Stimulated activated CD8-positive, alpha-beta memory T cell treated with anti-CD3 and anti-CD28 coated beads, Interleukin-15, amount 100 ng/mL, for 48 hours (primary cell): Measurements from ENCODE around the gene RHBDD1.

Experiments used
- DNase-seq, 2 donors: peaks; one replicate each; pipeline ENCODE4 v3.0.0-alpha.2; 2020; ENCODE audit warnings: low read depth in 2 of 2

Gene RHBDD1

DNA sequence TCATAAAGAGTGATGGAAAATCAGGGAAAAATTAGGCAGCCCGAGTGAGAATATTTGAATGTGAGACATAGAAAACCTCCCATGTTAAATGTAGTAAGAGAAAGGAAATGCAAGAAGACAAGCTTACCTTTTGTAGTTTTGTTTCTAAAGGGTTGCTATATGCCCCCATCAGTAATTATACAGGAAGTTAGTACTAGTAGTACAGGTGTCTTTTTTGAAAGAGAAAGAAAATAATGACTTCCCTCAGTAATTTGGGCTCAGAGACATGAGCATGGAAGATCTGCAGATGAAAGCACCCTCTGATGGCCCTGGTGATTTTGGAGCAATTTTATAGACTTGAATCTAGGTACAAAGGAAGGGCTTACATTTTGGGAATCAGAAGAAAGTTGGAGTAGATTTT is 80.8 kb downstream of the RHBDD1 start:
- DNase-seq: no peak

DNA sequence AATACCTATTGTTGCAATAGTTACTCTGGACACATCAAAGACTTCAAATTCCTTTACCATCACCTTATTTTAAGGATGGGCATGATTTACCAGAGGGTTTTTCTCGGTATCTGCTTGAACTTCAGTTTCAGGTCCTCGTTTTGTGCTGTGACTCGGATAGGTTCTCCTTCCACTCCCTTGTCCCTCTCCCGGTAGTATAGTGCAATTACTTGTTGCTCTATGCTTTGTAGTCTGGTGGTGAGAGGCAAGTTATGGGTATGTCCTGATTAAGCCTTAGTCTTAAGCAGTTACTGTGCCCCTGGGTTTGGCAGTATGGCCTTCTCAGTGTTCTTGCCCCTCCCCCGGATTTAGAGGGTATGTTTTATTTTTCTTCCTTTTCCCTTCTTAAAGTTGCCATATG is 96.6 kb downstream of the RHBDD1 start:
- no peak for DNase-seq

DNA sequence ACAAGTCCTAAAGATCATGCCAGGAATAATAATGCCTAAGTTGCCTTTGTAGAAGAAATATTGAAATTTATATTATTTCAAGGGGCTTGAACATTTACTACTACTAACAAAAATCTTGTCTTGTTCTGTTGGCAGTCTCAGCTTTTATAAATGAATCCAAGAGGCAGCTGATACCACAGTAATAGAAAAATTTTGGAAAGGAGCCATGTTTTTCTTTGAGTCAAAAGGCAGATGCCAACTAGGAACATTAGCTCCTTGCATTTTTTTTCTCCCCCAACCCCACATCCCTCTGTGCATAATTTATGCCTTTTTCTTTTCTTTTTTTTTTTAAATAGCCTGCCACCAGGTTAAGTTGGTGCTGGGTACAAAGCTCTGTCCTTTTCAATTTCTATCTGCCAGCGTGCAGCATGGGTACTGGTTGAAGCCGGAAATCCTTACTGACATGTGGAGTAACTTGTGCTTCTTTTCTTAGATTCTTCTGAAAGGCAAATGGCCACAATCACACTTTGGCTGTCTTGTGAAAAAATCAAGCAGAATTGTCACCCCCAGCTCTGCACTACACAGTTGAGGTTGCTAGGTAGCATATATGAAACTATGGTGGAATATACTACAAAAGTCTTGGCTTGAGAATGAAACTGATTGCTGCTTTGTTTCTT is 98.8 kb downstream of the RHBDD1 start:
- DNase-seq: no peak

DNA sequence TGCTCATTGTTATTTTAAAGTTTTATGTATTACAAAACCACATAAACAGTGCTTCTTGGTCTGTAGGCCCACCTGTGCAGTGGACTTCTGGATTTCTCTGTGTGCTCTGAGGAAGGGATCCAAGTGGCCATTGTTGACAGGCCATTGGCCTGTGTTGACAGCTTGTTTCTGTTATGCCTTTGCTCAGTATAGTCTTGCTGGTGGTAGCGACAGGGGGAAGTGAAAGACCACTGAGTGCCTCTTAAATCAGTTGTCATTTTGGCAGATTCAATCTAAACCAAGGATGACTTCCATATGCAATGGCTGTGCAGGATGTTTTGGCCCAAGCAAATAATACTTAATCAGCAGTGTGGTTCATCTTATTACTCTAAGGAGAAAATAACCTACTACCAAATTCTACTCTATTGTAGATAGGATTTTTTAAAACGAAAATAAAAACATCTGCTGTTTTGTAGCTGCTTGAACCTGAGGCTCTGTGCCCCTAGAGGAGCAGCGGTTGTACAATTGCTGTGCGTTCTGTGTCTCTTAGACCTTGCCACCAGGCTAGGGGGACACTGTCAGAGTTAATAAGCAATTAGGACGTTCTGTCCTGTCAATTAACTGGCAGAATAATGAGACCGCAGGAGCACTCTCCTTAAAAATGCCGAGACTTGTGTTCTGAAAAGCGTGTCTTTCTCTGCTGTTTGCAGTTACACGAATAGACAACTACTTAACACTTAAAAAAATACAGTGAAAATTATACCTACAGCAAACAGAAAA is 108.2 kb downstream of the RHBDD1 start:
- DNase-seq: no peak

DNA sequence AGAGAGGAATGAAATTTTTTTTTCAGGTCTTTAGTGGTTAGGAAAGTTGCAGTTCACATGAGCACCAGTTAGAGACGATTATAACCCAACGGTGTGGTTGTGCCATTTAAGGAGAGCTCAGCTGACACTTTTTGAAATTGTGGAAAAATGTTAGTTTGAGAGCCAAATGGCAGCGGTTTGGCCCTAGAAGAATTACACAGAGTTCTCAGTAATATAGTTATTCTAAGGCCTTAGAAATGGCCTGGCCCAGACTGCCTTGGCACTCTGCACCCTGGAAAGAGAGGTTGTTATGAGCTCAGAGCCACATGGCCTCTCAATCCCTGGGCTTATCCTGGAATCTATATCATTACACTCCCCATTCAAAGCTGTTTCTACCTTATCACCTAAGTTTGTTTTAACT is 117.4 kb downstream of the RHBDD1 start:
- no peak for DNase-seq

DNA sequence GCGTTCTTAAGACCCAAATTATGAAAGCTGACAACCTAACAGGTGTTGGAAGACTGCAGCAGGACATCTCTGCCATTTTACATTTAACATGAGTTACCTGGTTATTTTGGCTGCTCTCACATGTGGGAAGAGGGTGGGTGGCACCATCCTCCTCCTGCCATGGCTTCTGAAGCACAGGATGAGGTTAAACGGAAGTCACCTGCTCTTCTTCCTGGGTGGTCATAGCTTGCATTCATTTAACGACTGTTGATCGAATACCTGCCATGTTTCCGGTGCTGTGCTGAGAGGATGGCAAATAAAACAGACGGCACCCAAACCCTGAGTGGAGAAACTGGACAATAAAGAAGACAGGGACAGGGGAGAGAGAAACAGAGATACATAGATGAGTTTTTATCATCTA is 118.0 kb downstream of the RHBDD1 start:
- DNase-seq: no peak

DNA sequence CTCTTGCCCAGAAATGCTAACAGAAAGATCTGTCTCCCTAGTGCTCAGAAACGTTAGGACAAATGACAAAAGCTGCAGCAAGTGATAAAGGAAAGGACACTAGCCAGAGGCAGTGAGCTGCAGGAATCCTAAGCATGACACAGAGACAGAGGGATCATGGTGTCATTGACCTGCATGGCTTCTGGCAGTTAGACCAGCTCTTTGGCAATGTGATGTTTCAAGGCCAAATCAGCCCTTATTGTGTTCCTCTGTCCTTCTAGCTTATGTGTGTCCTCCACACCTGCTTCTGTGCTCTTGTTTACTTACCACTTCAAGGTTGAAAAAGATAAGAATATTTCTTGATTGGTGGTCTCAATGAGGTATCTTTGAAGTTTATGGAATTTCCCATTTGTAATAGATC is 120.8 kb downstream of the RHBDD1 start:
- no peak for DNase-seq

DNA sequence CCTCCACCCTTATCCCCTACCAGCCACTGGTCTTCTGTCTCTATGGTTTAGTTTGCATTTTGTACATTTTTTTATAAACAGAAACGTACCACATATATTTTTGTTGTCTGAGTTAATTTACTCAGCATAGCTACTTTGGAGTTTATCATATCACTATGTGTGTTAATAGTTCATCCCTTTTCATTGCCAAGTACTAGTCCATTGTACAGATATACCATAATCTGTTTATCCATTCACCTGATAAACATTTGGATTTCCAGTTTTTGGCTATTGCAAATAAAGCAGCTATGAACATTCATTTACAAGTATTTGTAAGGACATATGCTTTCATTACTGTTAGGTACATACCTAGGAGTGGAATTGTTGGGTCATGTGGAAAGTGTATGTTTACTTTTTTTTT is 123.6 kb downstream of the RHBDD1 start:
- DNase-seq: no peak

DNA sequence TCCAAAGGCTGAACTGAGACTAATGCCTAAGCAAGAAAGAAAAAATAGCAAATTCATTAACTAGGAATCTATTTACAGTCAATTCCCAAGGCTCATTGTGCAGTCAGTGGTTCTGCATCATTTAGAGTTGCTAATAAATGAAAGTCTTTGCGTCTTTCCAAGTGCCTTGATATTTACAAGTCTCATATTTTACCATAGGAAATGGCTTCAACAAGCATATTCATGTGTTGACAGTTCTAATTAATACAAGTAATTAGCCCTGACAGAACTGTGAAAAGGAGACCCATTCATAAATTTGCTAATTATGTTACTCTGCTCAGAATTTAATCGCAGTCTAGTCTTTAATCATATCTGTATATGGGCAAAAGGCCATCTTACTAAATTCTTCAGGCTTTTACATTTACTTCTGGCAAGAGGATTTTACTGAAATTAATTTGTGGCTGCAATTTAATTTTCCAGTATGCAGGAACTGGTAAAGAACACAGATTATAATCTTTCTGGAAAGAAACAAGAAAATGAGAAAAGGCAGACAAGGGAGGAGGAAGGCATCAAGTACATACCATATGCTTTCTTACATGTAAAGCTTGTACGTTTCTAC is 126.4 kb downstream of the RHBDD1 start:
- no peak for DNase-seq

DNA sequence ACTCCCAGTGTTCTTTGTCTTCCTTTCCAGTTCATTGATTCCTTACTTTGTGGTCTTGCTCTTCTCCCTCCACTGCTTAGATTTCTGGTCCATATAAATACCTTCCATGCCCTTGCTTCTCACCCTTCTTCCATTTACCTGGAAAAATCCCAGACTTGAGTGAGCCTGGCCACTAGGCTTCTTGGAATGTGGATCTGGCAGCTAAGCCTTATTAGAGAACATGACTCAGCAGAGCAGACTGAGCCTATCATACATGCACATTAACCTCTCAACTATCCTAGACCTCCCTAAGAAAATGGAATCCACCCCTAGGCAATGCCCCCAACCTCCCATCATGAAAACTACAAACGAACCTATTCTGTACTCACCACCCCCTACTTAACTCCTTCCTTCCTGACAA is 127.7 kb downstream of the RHBDD1 start:
- DNase-seq: no peak

DNA sequence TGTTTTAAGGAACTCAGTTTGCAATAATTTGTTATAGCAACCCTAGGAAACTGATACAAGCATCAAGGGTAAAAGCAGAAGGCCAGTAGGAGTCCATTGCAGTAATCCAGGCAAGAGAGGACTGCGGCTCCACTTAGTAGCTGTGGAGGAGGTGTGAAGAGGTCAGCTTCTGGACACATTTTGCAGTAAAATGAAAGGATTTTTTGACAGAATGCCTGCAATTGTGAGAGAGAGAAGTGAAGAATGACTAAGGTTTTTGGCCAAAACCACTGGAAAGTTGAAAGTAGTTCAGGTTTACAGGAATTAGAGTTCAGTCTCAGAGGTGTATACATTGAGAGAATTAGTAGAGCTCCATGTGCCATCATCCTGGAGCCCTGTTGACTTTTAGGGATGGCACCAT is 129.5 kb downstream of the RHBDD1 start:
- no peak for DNase-seq

DNA sequence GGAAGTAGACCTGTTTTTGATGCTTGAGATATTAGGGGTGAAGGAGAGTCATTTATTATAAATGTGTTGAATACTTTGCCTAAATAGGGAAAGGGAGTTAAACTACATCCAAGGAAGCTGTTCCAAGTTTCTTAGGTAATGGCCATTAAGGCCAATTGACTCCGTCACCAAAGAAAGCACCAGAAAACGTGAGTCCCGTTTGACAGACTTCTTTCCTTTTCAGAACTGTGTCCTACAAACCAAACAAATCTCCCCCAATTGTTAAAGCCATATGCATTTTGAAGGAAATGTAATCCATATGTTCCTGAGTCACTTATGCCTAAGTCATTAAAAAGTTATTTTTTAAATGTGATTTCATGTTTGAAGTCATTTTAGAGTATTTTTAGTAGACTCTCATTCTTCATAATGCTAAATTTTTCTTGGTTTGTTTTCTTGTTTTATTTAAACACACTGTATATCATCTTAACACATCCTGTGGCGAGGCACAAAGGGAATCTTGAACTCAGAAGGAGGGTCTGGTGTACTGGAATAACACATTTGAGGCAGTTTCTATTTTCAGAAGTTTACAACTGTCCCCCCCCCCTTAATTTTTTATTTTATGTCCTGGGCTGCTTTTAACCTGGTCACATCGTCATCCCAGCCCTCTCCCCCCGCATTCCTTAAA is 133.7 kb downstream of the RHBDD1 start:
- DNase-seq: no peak

DNA sequence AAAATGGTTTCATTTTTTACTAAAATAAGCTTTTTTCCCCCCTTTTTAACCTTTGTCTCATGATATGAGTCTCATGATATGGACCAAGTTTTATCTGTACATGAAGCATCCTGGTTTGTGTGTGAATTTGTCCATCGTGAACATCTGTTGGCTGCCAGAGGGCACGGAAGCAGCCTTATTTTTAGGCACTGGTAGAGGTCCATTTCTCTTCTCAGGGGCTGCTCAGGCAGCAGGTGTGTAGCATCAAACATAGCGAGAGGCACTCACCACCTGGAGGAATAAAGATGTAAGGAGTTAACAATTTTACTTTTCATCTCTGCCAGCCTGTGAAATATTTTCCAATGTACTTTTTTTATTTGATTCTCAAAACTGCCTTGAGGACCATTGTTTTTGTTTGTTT is 134.5 kb downstream of the RHBDD1 start:
- DNase-seq: no peak

DNA sequence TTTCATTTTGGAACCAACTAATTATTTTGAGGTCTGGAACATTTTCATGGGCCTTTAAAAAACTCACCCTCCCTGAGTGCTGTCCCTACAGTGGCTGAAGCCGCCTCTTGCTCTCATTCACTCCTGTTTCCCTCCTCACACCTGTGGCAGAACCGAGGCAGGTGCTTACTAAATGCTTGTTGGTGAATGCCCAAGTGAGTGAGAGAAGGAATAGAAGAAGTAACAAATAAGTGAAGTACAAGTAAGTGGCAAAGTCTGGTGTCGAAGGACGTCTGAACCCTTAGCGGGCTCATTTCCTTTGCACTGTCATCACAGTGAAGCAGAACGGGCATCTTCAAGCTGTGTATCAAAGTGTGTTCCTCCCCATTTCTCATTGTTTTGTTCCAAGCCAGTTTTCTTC is 135.2 kb downstream of the RHBDD1 start:
- no peak for DNase-seq

DNA sequence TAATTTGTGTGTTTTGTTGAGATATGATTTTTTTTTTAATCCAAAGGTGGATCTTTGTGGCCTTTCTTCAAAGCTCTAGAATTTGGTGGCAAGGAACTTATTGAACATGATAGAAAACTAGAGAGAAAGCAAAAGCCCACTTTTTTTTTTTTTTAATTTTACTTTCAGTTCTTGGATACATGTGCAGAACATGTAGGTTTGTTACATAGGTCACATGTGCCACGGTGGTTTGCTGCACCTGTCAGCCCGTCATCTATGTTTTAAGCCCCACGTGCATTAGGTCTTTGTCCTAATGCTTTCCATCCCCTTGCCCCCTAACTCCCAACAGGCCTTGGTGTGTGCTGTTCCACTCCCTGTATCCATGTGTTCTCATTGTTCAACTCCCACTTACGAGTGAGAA is 135.9 kb downstream of the RHBDD1 start:
- no peak for DNase-seq

DNA sequence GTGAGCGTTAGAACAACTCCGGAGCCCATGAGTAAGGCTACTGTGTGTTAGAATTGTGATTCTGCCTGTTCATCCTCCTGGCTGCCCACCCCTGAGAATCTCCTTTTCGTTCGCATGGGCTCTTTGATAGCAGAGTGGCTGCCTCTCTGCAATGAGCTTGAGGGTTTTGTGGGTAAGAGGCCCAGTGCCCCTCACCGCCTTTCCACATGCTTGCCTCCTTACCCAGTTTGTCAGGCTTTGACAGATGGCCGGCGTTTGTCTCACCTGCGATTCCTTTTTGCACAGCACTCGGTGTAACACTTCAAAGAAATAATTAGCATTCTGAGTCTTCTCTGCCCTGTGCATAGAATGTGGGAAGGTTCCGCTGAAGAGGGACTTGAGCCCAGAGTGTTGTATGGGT is 138.0 kb downstream of the RHBDD1 start:
- DNase-seq: no peak

DNA sequence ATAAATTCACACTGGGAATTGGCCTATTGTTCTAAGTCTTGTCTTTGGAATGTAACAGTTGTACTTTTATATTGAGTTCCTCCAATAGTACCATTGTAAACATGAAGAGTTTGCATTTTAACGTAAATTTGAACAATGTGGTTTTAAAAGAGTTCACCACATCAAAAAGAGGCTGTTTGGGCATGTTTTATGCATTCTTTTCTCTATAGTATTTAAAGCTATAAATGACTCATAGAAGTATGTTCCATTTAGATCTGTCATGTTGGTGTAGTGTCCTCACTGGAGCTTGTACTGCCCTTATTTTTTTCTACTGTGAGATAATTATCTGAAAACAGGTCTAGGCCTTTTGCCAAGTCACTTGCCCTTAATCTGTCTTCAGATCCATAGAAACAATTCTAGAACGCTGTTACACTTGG is 141.9 kb downstream of the RHBDD1 start:
- no peak for DNase-seq

DNA sequence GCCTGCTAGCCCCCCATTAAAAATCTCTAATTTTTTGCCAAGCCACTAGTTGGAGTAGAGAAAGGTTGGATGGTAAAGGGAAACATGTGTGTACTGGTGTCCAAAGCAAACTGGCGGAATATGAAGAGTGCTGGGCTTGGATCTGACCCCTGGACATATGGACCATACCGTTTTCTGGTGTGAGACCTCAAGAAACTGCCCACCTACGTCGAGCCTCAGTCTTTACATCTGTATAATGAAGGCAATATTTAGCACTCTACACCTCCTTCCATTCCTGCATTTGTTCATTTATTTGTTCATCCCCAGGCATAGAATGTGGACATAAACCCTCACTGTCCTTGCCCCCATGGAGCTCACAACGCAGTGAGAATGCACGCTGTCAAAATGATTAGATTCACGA is 142.4 kb downstream of the RHBDD1 start:
- no peak for DNase-seq

DNA sequence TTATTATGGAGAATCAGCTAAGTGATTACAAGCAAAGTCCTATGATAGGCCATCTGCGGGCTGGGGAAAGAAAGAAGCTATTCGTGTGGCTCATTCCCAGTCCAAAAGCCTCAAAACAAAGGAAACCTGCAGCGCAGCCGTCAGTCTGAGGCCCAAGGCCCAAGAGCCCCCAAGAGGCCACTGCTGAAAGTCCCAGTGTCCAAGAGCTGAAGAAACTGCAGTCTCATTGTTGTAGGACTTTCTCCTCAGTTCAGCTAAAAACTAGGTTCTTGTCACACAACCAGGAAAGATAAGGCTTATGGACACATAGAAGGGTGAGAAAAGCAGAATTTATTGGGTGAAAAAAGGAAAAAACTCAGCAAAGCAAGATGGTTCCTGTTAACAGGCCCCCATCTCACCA is 143.2 kb downstream of the RHBDD1 start:
- DNase-seq: no peak

DNA sequence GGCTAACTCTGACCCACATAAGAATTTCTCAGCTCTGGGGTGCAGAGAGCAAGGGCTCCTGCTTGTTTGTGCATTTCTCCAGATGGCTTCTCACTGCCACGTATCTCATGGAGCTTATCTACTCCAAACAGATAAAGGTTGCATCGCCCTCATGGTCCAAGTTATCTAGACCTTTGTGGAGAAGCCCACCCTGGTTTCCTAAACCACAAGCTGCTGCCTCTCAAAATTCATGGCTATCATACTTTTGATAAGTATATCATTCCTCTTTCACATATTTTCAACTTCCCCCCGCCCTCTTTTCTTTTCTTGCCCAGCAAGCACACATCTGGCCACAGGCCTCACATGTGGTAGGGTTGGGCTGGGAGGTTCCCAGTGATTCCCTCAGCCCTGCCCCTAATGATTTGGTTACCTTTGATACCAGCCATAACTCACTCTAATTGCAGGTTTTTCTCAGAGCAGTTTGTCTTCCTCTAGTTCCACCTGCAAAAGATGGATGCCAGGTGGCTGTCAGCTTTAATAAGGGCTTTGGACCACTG is 146.0 kb downstream of the RHBDD1 start:
- no peak for DNase-seq

DNA sequence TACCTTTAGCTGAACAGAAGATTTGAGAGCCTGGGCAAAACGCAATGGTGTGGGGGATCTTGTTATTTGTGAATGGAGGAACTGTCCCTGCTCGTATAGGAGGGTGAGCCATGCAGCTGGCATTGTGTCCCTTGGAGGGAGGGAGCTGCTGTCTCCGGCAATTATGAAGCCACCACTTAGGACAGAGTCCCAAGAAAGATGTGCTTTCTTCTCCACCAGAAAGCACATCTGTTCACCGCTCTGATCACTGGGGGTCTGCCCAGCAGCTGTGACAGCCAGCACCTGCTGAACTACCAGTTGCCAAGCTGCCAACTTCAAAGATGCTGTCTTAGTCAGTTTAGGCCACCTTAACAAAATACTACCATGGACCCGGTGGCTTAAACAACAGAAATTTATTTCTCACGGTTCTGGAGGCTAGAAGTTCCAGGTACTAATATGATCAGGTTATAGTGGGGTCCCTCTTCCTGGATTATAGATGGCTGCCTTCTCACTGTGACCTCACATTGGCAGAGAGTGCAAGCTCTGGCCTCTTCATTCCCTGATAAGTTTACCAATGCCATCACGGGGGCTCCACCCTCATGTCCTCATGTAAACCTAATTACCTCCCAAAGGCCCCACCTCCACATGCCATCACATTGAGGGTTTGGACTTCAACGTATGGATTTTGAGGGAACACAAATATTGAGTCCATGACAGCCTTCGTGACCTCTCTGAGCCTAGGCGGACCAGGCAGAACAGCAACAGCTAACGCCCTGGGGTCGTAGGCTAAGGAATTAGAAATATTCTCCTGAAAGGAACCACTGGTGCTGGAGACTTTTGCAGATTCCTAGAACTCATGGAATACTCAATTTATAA is 148.3 kb downstream of the RHBDD1 start:
- no peak for DNase-seq
